IMR-90 (cell line): Measurements from ENCODE around the gene LEPROT. TPM values are rescaled to one million over a fixed set of nuclear protein-coding genes. Genes with fewer than 3 reads are reported as not detected.
A peak's percentile ranks its signal among the peaks of the same experiment; 100 is the strongest.

Experiments
- ATAC-seq: fragments of 200-7000 bp; cut with Tn5 transposase; 2 replicates; pipeline ENCODE4 v1.9.1; 2020; ENCODE audit warnings: low read depth, mild to moderate bottlenecking, moderate library complexity
- BruUV-seq: library from RNA; stranded (reverse); fragments of 400-500 nt; replicated peaks from 2 replicates; lab custom pipeline; 2021; lab: Mats Ljungman, UMichigan
- CTCF ChIA-PET: fragments of 300-600 bp; formaldehyde crosslinking; extraction: SDS; loops from one replicate; lab custom pipeline; 2021; ENCODE audit warnings: antibody characterized with exemption; lab: Yijun Ruan, JAX
- POLR2A ChIA-PET: fragments of 300-600 bp; sonication (Branson Sonifier 250); formaldehyde crosslinking; loops from one replicate; lab custom pipeline; 2022; ENCODE audit warnings: antibody characterized with exemption; ENCODE audit not compliant: unreplicated experiment; lab: Charles Lee
- DNase-seq: peaks from one replicate; pipeline ENCODE4 v3.0.0; 2013
- H2AFZ ChIP-seq: replicated peaks from 2 replicates; pipeline ENCODE3; 2013; ENCODE audit warnings: low read length, mild to moderate bottlenecking; ENCODE audit not compliant: poor library complexity
- H2AK5ac ChIP-seq: 2 replicates; pipeline ENCODE4 v1.6.1; 2013; ENCODE audit warnings: low read depth, low read length, inconsistent platforms
- H2AK9ac ChIP-seq: replicated peaks from 2 replicates; pipeline ENCODE3; 2013; ENCODE audit warnings: mild to moderate bottlenecking, low read depth, low read length, moderate library complexity; ENCODE audit not compliant: poor library complexity
- H2BK120ac ChIP-seq: 2 replicates; pipeline ENCODE4 v1.6.1; 2013; ENCODE audit warnings: low read depth, low read length, inconsistent platforms
- H2BK15ac ChIP-seq: 3 replicates; pipeline ENCODE4 v1.6.1; 2013; ENCODE audit warnings: low read depth, low read length, inconsistent platforms
- H2BK20ac ChIP-seq: 2 replicates; pipeline ENCODE4 v1.6.1; 2013; ENCODE audit warnings: low read depth, mild to moderate bottlenecking, inconsistent platforms, low read length, moderate library complexity
- H2BK5ac ChIP-seq: 2 replicates; pipeline ENCODE4 v1.6.1; 2013; ENCODE audit warnings: mild to moderate bottlenecking, low read depth, low read length, inconsistent platforms; ENCODE audit not compliant: poor library complexity, severe bottlenecking
- H3K14ac ChIP-seq: replicated peaks from 2 replicates; pipeline ENCODE4 v1.6.1; 2013; ENCODE audit warnings: low read depth, low read length, inconsistent platforms
- H3K18ac ChIP-seq: 2 replicates; pipeline ENCODE4 v1.6.1; 2013; ENCODE audit warnings: low read depth, low read length, control low read depth
- H3K23ac ChIP-seq: 2 replicates; pipeline ENCODE4 v1.6.1; 2013; ENCODE audit warnings: low read depth, low read length, inconsistent platforms
- H3K27ac ChIP-seq: 2 replicates; pipeline ENCODE4 v1.5.1; 2013; ENCODE audit warnings: mild to moderate bottlenecking, control low read depth, low read length; ENCODE audit not compliant: insufficient read depth
- H3K27me3 ChIP-seq: 2 replicates; pipeline ENCODE4 v1.6.1; 2013; ENCODE audit warnings: low read length; ENCODE audit not compliant: control insufficient read depth, insufficient read depth
- H3K36me3 ChIP-seq: 2 replicates; pipeline ENCODE4 v1.6.1; 2013; ENCODE audit warnings: low read length, mixed read lengths; ENCODE audit not compliant: control insufficient read depth, insufficient read depth
- H3K4ac ChIP-seq: 2 replicates; pipeline ENCODE4 v1.6.1; 2013; ENCODE audit warnings: low read depth, low read length, inconsistent platforms
- H3K4me1 ChIP-seq: 2 replicates; pipeline ENCODE4 v1.6.1; 2013; ENCODE audit warnings: low read length, mixed read lengths; ENCODE audit not compliant: control insufficient read depth, insufficient read depth
- H3K4me2 ChIP-seq: 2 replicates; pipeline ENCODE4 v1.6.1; 2013; ENCODE audit warnings: low read depth, mild to moderate bottlenecking, control low read depth, low read length, moderate library complexity
- H3K4me3 ChIP-seq: 2 replicates; pipeline ENCODE4 v1.5.1; 2013; ENCODE audit warnings: low read depth, mild to moderate bottlenecking, control low read depth, low read length, moderate library complexity; ENCODE audit not compliant: insufficient read depth
- H3K56ac ChIP-seq: 2 replicates; pipeline ENCODE4 v1.6.1; 2013; ENCODE audit warnings: low read length, inconsistent platforms; ENCODE audit not compliant: insufficient read depth; ENCODE audit errors: extremely low read depth
- H3K79me1 ChIP-seq, 2 experiments: 2 replicates each; pipeline ENCODE4 v1.6.1; 2013; ENCODE audit warnings: low read length in 2 of 2, inconsistent platforms in 1 of 2, low read depth in 1 of 2
- H3K9ac ChIP-seq: 2 replicates; pipeline ENCODE4 v1.6.1; 2013; ENCODE audit warnings: low read depth, low read length, control low read depth
- H3K9me1 ChIP-seq: 2 replicates; pipeline ENCODE4 v1.6.1; 2013; ENCODE audit warnings: low read length, inconsistent platforms; ENCODE audit not compliant: insufficient read depth
- H3K9me3 ChIP-seq: 2 replicates; pipeline ENCODE4 v1.6.1; 2013; ENCODE audit warnings: low read length; ENCODE audit not compliant: control insufficient read depth, insufficient read depth
- H4K20me1 ChIP-seq: 2 replicates; pipeline ENCODE4 v1.6.1; 2013; ENCODE audit warnings: low read length, inconsistent platforms; ENCODE audit not compliant: insufficient read depth
- H4K5ac ChIP-seq: 2 replicates; pipeline ENCODE4 v1.6.1; 2013; ENCODE audit warnings: mild to moderate bottlenecking, low read depth, low read length, control low read depth
- H4K8ac ChIP-seq, 2 experiments: 2 replicates each; pipeline ENCODE4 v1.6.1; 2013; ENCODE audit warnings: low read depth in 2 of 2, low read length in 2 of 2, control low read depth in 1 of 2, inconsistent platforms in 1 of 2
- H4K91ac ChIP-seq: 2 replicates; pipeline ENCODE4 v1.6.1; 2013; ENCODE audit warnings: low read depth, low read length, inconsistent platforms; ENCODE audit not compliant: insufficient read depth
- BHLHE40 ChIP-seq: fragments of 150-350 bp; IDR thresholded peaks from 2 replicates; pipeline ENCODE4 v1.6.1; 2016; ENCODE audit warnings: mild to moderate bottlenecking, low read depth, low read length
- CEBPB ChIP-seq: IDR thresholded peaks from 2 replicates; pipeline ENCODE4 v1.6.1; 2012; ENCODE audit warnings: low read depth, low read length, improper control_type of control experiment
- CHD1 ChIP-seq: IDR thresholded peaks from 2 replicates; pipeline ENCODE4 v1.6.1; 2012; ENCODE audit warnings: low read depth, low read length, improper control_type of control experiment
- FOS ChIP-seq: fragments of 150-350 bp; IDR thresholded peaks from 2 replicates; pipeline ENCODE4 v1.6.1; 2016; ENCODE audit warnings: low read depth, low read length
- MAFK ChIP-seq: IDR thresholded peaks from 2 replicates; pipeline ENCODE4 v1.6.1; 2012; ENCODE audit warnings: low read depth, low read length, improper control_type of control experiment
- MAZ ChIP-seq: IDR thresholded peaks from 2 replicates; pipeline ENCODE4 v1.6.1; 2012; ENCODE audit warnings: low read depth, mild to moderate bottlenecking, low read length, improper control_type of control experiment, moderate library complexity, borderline replicate concordance
- MXI1 ChIP-seq: IDR thresholded peaks from 2 replicates; pipeline ENCODE4 v1.6.1; 2012; ENCODE audit warnings: low read depth, mild to moderate bottlenecking, low read length, moderate library complexity, borderline replicate concordance
- NFE2L2 ChIP-seq: fragments of 150-350 bp; IDR thresholded peaks from 2 replicates; pipeline ENCODE4 v1.6.1; 2016; ENCODE audit warnings: low read depth, mild to moderate bottlenecking, low read length
- POLR2A ChIP-seq: IDR thresholded peaks from 2 replicates; pipeline ENCODE4 v1.6.1; 2012; ENCODE audit warnings: mild to moderate bottlenecking, low read depth, low read length
- RAD21 ChIP-seq: IDR thresholded peaks from 2 replicates; pipeline ENCODE4 v1.6.1; 2012; ENCODE audit warnings: low read length, improper control_type of control experiment
- RCOR1 ChIP-seq: IDR thresholded peaks from 2 replicates; pipeline ENCODE4 v1.6.1; 2012; ENCODE audit warnings: mild to moderate bottlenecking, low read length, improper control_type of control experiment; ENCODE audit not compliant: insufficient replicate concordance
- SMC3 ChIP-seq: fragments of 150-350 bp; IDR thresholded peaks from 2 replicates; pipeline ENCODE4 v1.6.1; 2016; ENCODE audit warnings: low read depth, mild to moderate bottlenecking, antibody characterized with exemption, low read length, moderate library complexity
- WGBS, 2 experiments: methylation state at CpG; one replicate each; pipeline versions ENCODE4 v1.1.5 to v1.1.7; 2013; ENCODE audit warnings: missing lambda C conversion rate in 2 of 2; ENCODE audit not compliant: insufficient read length in 1 of 2; ENCODE audit errors: extremely low coverage in 2 of 2; 5-methylcytosine and 5-hydroxymethylcytosine counted together
- dilution Hi-C: fragments of 300-500 bp; cut with HindIII; formaldehyde crosslinking; loops from one replicate; pipeline ENCODE4 v1.14.3; 2018; ENCODE audit warnings: low sequenced_read_pairs; ENCODE audit not compliant: unreplicated experiment
- in situ Hi-C: fragments of 300-500 bp; cut with MboI; formaldehyde crosslinking; loops from 3 replicates; pipeline ENCODE4 v1.14.3; 2019; ENCODE audit warnings: low sequenced_read_pairs, inconsistent platforms, mixed read lengths
- intact Hi-C: fragments of 100-400 bp; cut with micrococcal nuclease; formaldehyde crosslinking; loops from 2 replicates; pipeline ENCODE4 v1.10.0; 2022
- polyA plus RNA-seq, 3 experiments: library from polyadenylated mRNA; depleted of rRNA; stranded (reverse); fragments of >200 nt; gene quantifications; 2 replicates each; pipeline ENCODE4 v1.2.3, GENCODE V29; 2012; ENCODE audit warnings: low replicate concordance in 1 of 3
- total RNA-seq: library from RNA; depleted of rRNA; stranded (reverse); fragments of >200 nt; gene quantifications from 2 replicates; pipeline ENCODE4 v1.2.3, GENCODE V29; 2012
- TF ChIP-seq, protein P1 (sequence below): conservative IDR thresholded peaks from 2 replicates; pipeline ENCODE4 v1.5.1; 2012; ENCODE audit warnings: mild to moderate bottlenecking, low read depth, low read length, improper control_type of control experiment
- TF ChIP-seq, protein P2 (sequence below): fragments of 150-350 bp; IDR thresholded peaks from 2 replicates; pipeline ENCODE4 v1.6.1; 2016; ENCODE audit warnings: low read depth, mild to moderate bottlenecking, low read length, moderate library complexity, borderline replicate concordance
- TF ChIP-seq, protein P3 (sequence below): fragments of 150-350 bp; IDR thresholded peaks from 2 replicates; pipeline ENCODE4 v1.6.1; 2017; ENCODE audit warnings: mild to moderate bottlenecking, antibody characterized with exemption, low read length, low read depth

LEPROT gene
- total and polyA plus RNA-seq, 2 of the 4 experiments (the other 2 are of a cell fraction), result 21.0 to 40.2 TPM

DNA sequence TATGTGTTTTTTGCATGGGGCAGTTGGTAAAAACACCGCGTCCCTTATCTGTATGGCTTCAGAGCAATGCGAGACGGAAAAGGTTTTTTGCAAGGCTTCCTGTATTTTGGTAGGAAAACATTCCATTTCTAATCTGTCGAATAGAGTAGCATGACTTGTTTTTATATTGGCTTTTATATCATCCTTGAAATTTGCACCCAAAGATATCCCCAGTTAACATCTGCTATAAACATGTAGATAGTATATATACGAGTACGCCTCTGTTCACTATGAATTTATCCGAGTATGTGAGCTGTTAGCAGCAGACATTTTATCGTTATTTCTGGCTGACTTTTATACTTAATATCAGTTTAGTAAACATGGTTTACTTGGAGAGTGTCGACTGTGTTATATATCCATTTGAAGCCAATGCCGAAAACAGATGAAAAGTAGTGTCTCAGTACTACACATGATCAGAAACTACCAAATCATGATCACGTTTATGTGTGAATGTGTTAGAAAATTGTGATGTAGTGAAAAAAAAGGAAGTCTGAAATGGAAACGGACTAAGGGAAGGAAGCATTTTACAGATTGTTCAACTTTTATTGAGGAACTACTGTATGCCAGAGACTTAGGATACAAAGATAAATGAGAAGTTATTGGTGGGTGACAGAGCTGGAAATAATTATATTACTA lies 1.0 kb downstream of the LEPROT start:
- peak overlapping the region; percentile 96 for H4K5ac ChIP-seq
- no peak for ATAC-seq
- H3K9ac ChIP-seq, result peak overlapping the region; percentile 99
- DNase-seq, result peak; percentile 23
- H2BK120ac ChIP-seq, result peak overlapping the region; percentile 78
- 0 to 100% methylated on average over 1 to 2 of the region's 13 CpGs for WGBS, 2 experiments
- peaks cover 20% of the 10 kb centered on the region for H3K4me1 ChIP-seq
- peaks cover 9% of the 10 kb centered on the region for H3K36me3 ChIP-seq
- peaks cover 19% of the 10 kb centered on the region for H3K9me1 ChIP-seq
- peak overlapping the region; percentile 67; the same call in 1 of the 3 replicates for H2BK15ac ChIP-seq
- TSS peak; percentile 43 for BruUV-seq
- no peak overlapping the region for H2AK5ac ChIP-seq
- peak overlapping the region; percentile 97 for H3K14ac ChIP-seq
- dilution Hi-C loops, result no loop called here
- peak overlapping the region; percentile 97 to 100 for H4K8ac ChIP-seq
- peaks cover 22 to 35% of the 10 kb centered on the region in 2 experiments for H3K79me1 ChIP-seq
- intact Hi-C loops, result loop anchor here (5.0 kb wide), 2 partner anchors 169 to 526 kb away; no protein-coding TSS in a partner anchor
- peak overlapping the region; percentile 98 for H3K4ac ChIP-seq
- peak overlapping the region; percentile 95; the same call in 1 of the 2 replicates for H4K91ac ChIP-seq
- peak overlapping the region; percentile 96; the same call in 1 of the 2 replicates for H3K18ac ChIP-seq
- peak overlapping the region; percentile 99 for H2BK5ac ChIP-seq
- H4K20me1 ChIP-seq, result peaks cover 3% of the 10 kb centered on the region; the same call in 1 of the 2 replicates
- ChIA-PET CTCF (no interaction called here), POLR2A (no interaction called here)
- H3K27ac ChIP-seq, result peak overlapping the region; percentile 100
- H3K27me3 ChIP-seq, result no peaks in the 10 kb centered on the region
- peak overlapping the region; percentile 97 for H2AK9ac ChIP-seq
- H3K4me3 ChIP-seq, result peak overlapping the region; percentile 93
- H3K4me2 ChIP-seq, result peak overlapping the region; percentile 93
- in situ Hi-C loops, result loop anchor here (10.0 kb wide), 3 partner anchors 357 to 1023 kb away; no protein-coding TSS in a partner anchor
- H3K56ac ChIP-seq, result peak overlapping the region; percentile 95
- H3K23ac ChIP-seq, result peak overlapping the region; percentile 99
- peak overlapping the region; percentile 94 for H2AFZ ChIP-seq
- no peaks in the 10 kb centered on the region for H3K9me3 ChIP-seq
- H2BK20ac ChIP-seq, result no peak overlapping the region
- TF ChIP-seq CEBPB (no peak), RCOR1 (no peak), RAD21 (no peak), CHD1 (no peak), NFE2L2 (no peak), MXI1 (no peak), MAFK (no peak), MAZ (no peak), FOS (no peak), SMC3 (no peak), POLR2A (no peak), BHLHE40 (no peak)
- TF ChIP-seq, protein P1, sequence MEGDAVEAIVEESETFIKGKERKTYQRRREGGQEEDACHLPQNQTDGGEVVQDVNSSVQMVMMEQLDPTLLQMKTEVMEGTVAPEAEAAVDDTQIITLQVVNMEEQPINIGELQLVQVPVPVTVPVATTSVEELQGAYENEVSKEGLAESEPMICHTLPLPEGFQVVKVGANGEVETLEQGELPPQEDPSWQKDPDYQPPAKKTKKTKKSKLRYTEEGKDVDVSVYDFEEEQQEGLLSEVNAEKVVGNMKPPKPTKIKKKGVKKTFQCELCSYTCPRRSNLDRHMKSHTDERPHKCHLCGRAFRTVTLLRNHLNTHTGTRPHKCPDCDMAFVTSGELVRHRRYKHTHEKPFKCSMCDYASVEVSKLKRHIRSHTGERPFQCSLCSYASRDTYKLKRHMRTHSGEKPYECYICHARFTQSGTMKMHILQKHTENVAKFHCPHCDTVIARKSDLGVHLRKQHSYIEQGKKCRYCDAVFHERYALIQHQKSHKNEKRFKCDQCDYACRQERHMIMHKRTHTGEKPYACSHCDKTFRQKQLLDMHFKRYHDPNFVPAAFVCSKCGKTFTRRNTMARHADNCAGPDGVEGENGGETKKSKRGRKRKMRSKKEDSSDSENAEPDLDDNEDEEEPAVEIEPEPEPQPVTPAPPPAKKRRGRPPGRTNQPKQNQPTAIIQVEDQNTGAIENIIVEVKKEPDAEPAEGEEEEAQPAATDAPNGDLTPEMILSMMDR, result no peak
- TF ChIP-seq, protein P2, sequence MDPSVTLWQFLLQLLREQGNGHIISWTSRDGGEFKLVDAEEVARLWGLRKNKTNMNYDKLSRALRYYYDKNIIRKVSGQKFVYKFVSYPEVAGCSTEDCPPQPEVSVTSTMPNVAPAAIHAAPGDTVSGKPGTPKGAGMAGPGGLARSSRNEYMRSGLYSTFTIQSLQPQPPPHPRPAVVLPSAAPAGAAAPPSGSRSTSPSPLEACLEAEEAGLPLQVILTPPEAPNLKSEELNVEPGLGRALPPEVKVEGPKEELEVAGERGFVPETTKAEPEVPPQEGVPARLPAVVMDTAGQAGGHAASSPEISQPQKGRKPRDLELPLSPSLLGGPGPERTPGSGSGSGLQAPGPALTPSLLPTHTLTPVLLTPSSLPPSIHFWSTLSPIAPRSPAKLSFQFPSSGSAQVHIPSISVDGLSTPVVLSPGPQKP, result no peak
- TF ChIP-seq, protein P3, sequence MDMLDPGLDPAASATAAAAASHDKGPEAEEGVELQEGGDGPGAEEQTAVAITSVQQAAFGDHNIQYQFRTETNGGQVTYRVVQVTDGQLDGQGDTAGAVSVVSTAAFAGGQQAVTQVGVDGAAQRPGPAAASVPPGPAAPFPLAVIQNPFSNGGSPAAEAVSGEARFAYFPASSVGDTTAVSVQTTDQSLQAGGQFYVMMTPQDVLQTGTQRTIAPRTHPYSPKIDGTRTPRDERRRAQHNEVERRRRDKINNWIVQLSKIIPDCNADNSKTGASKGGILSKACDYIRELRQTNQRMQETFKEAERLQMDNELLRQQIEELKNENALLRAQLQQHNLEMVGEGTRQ, result no peak
